GM13977 (cell line): ENCODE results near the gene BTBD7.
"Not testable (repeated sequence)": the region's sequence is repeated elsewhere in the genome, so short reads cannot be mapped to it uniquely, and the experiment has no call there.

ENCODE experiments used
- DNase-seq: peaks from one replicate; pipeline ENCODE4 v3.0.0; 2012; ENCODE audit warnings: low spot score
- CTCF ChIP-seq: IDR thresholded peaks from 2 replicates; pipeline ENCODE4 v1.5.1; 2012; ENCODE audit warnings: mild to moderate bottlenecking, control low read depth; ENCODE audit not compliant: insufficient read depth; ENCODE audit errors: extremely low read depth, missing control alignments
- in situ Hi-C: fragments of 300-500 bp; cut with MboI; formaldehyde crosslinking; loops from one replicate; pipeline ENCODE4 v1.12.0; 2022; ENCODE audit warnings: low sequenced_read_pairs, low pct_unique_long_range_greater_than_20kb, mixed read lengths, inconsistent platforms; ENCODE audit not compliant: unreplicated experiment

Gene BTBD7

GRCh38 chr14:93239869-93240677, 92.8 kb downstream of the BTBD7 start:
- in situ Hi-C loops, result loop anchor here (25.0 kb wide), 1 partner anchor 297 kb away; no protein-coding TSS in a partner anchor
- no peak for DNase-seq
- no peak for TF ChIP-seq CTCF

- in situ Hi-C loops, result loop anchor here (25.0 kb wide), 1 partner anchor 303 kb away; no protein-coding TSS in a partner anchor
- no peak for TF ChIP-seq CTCF
- DNase-seq, result no peak
These were observed 98.0 kb downstream of the BTBD7 start for GRCh38 chr14:93234798-93235197.

- in situ Hi-C loops, result loop anchor here (25.0 kb wide), 1 partner anchor 304 kb away; no protein-coding TSS in a partner anchor
- DNase-seq, result not testable (repeated sequence)
These were observed 99.8 kb downstream of the BTBD7 start for GRCh38 chr14:93233078-93233477.

- in situ Hi-C loops, result loop anchor here (25.0 kb wide), 1 partner anchor 305 kb away; no protein-coding TSS in a partner anchor
- TF ChIP-seq CTCF, result no peak
- DNase-seq, result no peak
These were observed 100.7 kb downstream of the BTBD7 start for GRCh38 chr14:93232159-93232558.

GRCh38 chr14:93231129-93231979, 101.5 kb downstream of the BTBD7 start:
- peak; percentile 40 for DNase-seq
- TF ChIP-seq CTCF, result no peak
- in situ Hi-C loops, result loop anchor here (25.0 kb wide), 1 partner anchor 306 kb away; no protein-coding TSS in a partner anchor

GRCh38 chr14:93230539-93230938, 102.3 kb downstream of the BTBD7 start:
- in situ Hi-C loops, result loop anchor here (25.0 kb wide), 1 partner anchor 307 kb away; no protein-coding TSS in a partner anchor
- no peak for TF ChIP-seq CTCF
- no peak for DNase-seq

- in situ Hi-C loops, result loop anchor here (10.0 to 25.0 kb wide), 2 partner anchors 309 to 386 kb away; no protein-coding TSS in a partner anchor
- TF ChIP-seq CTCF, result no peak
- DNase-seq, result no peak
These were observed 104.3 kb downstream of the BTBD7 start for GRCh38 chr14:93228550-93228949.
